ENCODE measurements around the gene IL17RE.
"Not testable (repeated sequence)": the region's sequence is repeated elsewhere in the genome, so short reads cannot be mapped to it uniquely, and the experiment has no call there.

Gene IL17RE

DNA sequence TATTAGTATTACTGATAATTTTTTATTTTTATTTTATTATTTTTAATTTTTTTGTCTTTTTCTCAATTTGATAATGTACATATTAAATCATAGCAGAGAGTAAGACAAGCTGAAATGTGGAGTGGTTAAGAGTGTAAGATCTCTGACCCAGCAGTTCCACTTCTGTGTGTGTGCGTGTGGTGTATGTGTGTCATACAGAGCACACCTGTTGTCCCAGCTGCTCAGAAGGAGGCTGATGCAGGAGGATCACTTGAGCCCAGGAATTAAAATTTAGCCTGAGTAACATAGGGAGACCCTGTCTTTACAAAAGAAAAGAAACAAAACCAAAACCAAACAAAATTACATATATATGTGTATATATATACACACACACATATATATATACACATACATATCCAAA, 21.2 kb upstream of the IL17RE start:
- peak; percentile 18 for DNase-seq

GRCh38 chr3:9883706-9884554, 18.7 kb upstream of the IL17RE start:
- no peak for DNase-seq

DNA sequence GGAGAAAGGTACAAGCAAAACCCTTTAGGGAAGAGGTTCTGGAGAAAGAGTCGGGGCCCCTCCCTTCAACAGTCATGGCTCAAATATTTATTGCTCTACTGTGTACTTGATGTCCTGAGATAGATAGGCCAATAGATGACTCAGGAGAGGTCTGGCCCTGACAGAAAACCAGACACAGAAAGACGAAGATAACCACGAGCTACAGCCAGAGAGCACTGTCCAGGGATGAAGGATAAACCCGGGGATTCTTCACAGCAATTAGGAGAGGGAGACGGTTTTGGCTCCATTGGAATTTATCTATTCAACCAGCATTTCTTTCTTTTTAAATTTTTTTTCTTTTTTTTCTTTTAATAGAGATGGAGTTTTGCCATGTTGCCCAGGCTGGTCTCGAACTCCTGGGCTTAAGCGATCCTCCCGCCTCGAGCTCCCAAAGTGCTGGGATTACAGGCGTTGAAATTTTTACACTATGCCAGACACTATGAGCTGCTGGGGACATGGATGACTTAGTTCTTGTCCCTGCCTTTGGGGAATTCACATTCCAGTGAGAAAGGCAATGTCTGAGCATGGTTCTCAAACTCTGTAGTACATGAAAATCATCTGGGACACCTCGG, 18.0 kb upstream of the IL17RE start:
- DNase-seq = no peak

DNA sequence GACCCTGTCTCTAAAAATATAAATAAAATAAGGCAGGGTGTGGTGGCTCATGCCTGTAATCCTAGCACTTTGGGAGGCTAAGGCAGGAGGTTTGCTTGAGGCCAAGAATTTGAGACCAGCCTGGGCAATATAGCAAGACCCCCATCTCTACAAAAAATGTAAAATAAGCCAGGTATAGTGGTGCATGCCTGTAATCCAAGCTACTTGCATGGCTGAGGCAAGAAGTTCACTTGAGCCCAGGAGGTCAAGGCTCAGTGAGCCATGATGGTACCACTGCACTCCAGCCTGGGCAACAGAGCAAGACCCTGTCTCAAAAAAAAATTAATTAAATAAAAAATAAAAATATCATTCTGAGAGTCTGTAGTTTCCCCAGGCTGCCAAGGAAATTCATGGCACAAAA, 16.3 kb upstream of the IL17RE start:
- DNase-seq = no peak

DNA sequence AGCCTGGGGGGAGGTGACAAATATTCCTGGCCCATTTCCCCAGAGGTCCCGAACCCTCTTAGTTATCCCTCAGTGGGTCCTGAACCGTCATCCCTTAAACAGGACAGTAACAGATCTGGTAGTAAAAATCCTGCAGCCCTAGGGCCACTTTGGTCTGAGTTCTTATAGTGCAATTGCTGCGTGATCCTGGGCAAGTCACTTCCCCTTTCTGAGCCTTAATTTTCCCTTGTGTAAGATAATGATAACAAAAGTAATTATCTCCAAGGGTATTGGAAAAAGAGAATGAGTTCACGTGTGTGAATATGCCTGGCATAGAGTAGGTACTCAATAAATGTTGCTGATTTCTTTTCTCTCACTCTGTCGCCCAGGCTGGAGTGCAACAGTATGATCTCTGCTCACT, 15.2 kb upstream of the IL17RE start:
- no peak for DNase-seq

- no peak for DNase-seq
These were observed 14.1 kb upstream of the IL17RE start for GRCh38 chr3:9888540-9888939.

GRCh38 chr3:9889405-9889804, 13.2 kb upstream of the IL17RE start:
- no peak for DNase-seq

DNA sequence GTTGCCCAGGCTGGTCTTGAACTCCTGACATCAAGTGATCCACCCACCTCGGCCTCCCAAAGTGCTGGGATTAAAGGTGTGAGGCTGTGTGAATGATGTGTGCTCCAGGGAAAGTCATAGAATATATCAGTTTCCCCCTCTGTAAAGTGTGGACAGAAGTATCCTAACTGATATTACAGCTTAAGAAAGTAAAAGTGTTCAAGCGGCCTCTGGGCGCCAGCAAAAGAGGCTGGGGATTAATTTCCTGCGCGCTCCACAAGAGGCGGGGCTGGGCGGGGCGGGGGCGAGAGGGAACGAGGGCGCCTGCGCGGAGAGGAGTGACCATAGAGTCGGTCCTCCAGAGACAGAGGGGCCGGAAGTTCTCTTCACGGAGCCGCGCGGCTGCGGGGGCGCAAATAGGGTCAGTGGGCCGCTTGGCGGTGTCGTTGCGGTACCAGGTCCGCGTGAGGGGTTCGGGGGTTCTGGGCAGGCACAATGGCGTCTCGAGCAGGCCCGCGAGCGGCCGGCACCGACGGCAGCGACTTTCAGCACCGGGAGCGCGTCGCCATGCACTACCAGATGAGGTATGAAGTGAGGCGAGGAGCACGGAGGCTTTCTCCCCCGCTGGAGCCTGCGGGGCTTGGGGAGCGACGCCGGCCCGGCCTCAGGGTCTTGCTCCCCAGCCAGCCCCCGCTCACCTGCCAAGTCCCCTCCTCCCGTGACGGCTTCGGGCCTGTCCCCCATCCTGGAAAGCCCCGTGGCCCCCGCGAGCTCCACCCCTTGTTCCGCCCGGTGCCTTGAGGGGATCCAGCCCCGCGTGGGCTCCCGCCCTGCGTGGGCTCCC, 12.2 kb upstream of the IL17RE start, which contains the start of gene JAGN1:
TSS of gene JAGN1 (plus strand) at position 362 of the 823 bp plus-strand sequence. CDS start at position 475, 113 bp downstream.
- DNase-seq = peak; percentile 91

DNA sequence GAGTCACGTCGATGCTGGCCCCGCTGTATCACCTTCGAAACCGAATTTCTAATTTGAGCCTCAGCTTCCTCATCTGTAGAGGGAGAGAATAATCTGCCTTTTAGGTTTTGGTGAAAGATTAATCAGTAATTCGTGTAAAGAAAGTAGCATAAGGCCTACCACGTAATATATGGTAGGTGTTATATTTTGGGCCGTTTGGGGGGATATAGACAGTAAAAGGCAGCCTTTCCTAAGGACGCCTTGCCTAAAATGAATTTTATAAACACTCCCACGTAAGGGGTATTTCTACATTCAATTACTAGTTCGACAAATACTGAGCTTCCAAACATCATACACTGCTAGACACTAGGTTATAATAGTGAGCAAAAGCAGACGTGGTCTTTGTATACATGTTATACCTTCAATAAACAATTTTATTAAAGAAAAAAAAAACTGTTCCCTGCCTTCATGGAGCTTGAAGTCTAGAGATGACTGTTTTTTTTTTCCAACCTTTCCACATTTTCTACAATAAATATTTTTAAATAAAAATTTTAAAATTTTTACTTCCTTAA, 11.5 kb upstream of the IL17RE start:
- DNase-seq = no peak

GRCh38 chr3:9893739-9894138, 8.9 kb upstream of the IL17RE start:
- no peak for DNase-seq

- DNase-seq = not testable (repeated sequence)
These were observed 6.9 kb upstream of the IL17RE start for GRCh38 chr3:9895715-9896114.

GRCh38 chr3:9896755-9897407, 5.8 kb upstream of the IL17RE start:
- DNase-seq = not testable (repeated sequence)

GRCh38 chr3:9897408-9898372, 5.0 kb upstream of the IL17RE start:
- peak; percentile 74 for DNase-seq

GRCh38 chr3:9898467-9899241, 4.0 kb upstream of the IL17RE start:
- no peak for DNase-seq

DNA sequence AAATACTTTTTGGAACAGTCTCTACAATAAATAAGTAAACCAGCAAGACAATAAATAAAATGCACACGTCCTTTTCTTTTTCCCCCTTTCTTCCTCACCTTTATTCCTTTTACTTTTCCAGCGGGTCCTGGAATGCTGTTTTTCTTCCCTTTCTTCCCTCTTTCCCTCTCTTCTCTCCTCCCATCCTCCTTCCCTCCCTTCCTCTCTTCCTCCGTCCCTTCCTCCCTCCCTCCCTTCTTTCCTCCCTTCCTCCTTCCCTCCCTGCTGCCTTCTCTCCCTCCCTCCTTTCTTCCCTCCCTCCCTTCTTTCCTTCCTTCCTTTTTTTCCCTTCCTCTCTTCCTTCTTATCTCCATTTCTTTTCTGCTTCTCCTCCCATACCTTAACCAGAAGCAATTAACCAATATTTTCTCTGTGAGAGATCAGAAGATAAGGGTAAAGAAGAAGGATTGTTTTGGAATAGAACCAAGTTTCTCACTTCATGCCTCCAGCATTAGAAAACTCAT, 3.3 kb upstream of the IL17RE start:
- DNase-seq = no peak

- not testable (repeated sequence) for DNase-seq
These were observed 1.7 kb upstream of the IL17RE start for GRCh38 chr3:9900965-9901415.

- DNase-seq = no peak
These were observed 681 bp upstream of the IL17RE start for GRCh38 chr3:9901967-9902366.

DNA sequence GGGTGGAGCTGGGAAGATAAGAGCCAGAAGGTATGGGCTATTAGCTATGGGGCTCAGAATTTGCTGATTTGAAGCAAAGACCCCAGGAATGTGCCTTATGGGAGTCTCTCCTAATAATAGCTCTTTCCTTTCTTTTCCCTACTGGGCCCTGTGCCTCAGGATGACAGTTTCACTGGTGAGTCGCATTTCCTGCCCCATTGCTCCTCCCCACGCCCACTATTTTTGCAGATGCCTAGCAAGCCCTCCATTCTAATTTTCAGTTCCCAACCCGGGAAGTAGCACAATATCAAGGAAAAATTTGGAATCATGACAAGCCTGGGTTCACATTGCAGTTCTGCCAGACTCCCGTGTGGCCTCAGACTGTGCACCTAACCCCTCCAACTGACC, 583 bp downstream of the IL17RE start:
- DNase-seq = no peak

GRCh38 chr3:9903904-9904303, 1.3 kb downstream of the IL17RE start:
- no peak for DNase-seq

GRCh38 chr3:9906480-9906879, 3.8 kb downstream of the IL17RE start:
- peak; percentile 45 for DNase-seq
